ENCODE results near the gene NLRP9.

Gene NLRP9

GRCh38 chr19:55702131-55702627 lies 36.0 kb downstream of the NLRP9 start:
- DNase-seq, result no peak

- DNase-seq, result no peak
Observed at GRCh38 chr19:55700813-55701212, 37.4 kb downstream of the NLRP9 start.

- DNase-seq, result no peak
Observed at GRCh38 chr19:55699221-55699620, 39.0 kb downstream of the NLRP9 start.

- DNase-seq, result no peak
Observed at GRCh38 chr19:55698256-55698655, 39.9 kb downstream of the NLRP9 start.

- DNase-seq, result no peak
Observed at GRCh38 chr19:55697698-55698097, 40.5 kb downstream of the NLRP9 start.

DNA sequence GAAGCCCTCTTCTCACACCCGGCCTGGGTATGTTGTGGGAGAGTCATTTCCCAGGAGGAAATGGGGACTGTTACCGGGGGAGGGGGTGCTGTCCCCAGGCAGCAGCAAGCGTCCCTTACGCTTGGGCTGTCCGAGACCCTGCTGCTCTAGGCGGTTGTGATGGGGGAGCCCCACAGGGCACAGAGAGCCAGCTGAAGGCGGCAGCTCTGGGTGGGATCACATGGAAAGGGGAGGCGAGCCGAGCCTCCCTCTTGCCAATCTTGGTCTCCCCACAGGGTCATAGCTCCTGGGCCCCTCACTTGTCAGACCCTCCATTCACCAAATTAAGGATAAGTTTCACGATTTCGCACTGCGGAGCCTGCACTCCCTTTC lies 41.1 kb downstream of the NLRP9 start:
- no peak for DNase-seq

DNA sequence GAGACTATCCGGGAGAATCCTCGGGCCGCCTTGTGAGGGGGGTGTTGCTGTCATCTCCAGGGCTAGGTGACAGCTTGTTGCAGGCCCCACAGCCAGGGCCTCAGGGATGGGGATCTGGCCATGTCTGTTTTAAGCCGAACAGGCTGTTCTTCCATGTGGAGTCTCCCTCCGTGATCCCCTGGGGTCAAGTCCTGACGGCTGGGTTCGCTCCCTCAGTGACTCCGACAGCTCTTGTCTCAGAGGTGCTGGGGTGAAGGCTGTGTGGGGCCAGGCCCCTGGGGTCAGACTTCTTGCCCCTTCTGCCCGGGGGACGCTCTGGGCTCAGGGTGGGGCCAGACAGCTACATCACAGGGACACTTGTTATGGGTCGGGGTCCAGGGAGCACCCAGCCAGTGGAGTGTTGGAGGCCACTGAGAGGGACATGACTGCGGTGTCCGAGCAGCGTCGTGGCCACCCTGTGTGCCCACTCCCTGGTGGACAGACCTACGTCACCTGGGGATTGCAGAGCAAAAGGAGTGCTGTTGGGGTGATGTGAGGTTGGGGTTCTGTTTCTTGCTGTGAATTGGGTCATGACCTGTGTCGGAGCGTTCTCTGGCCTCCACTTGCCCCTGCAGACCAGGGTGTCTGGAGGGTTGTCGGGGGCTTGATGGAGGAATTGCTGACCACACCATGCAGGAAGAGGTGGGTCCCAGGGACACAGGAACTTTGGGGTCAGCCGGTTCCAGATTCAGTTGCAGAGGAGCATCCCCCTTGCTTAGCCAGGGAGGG lies 41.7 kb downstream of the NLRP9 start:
- DNase-seq, result no peak

- DNase-seq, result no peak
Observed at GRCh38 chr19:55695511-55696290, 42.5 kb downstream of the NLRP9 start.

- DNase-seq, result no peak
Observed at GRCh38 chr19:55694656-55695491, 43.3 kb downstream of the NLRP9 start.

DNA sequence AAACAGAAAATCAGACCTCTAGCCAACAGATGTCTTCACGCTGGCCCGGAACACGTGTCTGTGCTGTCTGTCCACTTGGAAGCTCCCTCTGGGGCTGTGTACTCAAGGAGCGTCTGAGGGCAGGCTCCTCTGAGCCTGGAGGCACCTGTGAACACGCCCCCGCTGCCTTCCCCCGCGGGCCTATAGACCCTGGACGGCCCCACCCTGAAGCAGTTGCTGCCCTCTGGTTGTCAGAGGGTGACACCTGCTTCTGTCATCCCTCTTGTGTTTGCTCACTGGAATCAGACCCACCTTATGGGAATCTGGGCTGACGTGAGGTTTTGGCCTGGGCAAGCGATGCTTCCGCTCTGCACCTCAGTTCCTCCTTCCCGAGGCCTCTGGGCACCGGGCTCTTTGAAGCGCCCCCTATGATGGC lies 44.0 kb downstream of the NLRP9 start:
- DNase-seq, result no peak

GRCh38 chr19:55693336-55693974 lies 44.7 kb downstream of the NLRP9 start:
- DNase-seq, result no peak

DNA sequence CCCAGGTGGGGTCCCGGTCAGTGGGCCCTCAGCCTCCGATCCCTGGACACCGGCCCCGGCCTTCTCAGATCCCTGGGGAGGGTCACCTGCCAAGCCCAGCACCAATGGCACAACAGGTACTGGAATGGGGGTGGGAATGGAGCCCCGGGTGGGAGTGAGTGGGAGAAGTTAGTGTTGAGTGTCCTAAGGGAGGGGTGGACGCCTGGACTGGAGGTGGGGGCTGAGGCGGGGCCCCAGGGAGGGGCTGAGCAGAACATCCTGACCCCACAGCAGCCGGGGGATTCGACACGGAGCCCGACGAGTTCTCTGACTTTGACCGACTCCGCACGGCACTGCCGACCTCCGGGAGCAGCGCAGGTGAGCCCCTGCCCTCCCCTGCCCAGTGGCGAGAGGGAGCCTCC lies 45.5 kb downstream of the NLRP9 start:
- DNase-seq, result no peak

DNA sequence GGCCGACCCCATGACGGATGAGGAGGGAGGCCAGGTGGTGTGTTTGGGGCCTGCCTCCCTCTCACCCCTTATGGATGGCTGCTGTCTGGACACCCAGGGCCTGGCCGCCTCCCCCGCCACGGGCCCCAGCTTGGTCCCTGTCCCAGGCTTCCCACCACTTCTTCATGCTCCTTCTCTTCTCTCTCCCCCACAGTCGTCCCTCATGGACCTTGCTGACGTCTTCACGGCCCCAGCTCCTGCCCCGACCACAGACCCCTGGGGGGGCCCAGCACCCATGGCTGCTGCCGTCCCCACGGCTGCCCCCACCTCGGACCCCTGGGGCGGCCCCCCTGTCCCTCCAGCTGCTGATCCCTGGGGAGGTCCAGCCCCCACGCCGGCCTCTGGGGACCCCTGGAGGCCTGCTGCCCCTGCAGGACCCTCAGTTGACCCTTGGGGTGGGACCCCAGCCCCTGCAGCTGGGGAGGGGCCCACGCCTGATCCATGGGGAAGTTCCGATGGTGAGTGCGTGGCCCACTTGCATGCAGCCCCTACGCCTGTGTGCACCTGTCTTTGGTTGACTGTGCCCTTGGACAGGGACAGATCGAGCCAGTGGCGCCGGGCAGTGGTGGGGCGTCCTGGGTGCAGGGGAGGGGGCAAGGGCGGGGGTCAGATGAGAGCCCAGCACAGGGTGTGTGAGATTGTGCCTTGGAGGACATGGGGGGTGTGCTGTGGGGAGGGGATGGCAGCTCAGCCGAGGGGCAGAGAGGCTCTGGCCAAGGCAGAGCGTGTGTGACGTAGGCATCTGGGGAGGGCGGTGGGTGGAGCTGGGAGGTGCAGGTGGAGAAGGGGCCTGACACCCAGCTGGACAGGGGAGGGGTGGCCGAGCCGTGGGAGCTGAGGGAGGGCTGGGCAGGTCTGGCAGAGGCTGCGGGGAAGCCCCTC lies 46.4 kb downstream of the NLRP9 start:
- DNase-seq, result no peak

GRCh38 chr19:55690769-55691545 lies 47.2 kb downstream of the NLRP9 start:
- no peak for DNase-seq

DNA sequence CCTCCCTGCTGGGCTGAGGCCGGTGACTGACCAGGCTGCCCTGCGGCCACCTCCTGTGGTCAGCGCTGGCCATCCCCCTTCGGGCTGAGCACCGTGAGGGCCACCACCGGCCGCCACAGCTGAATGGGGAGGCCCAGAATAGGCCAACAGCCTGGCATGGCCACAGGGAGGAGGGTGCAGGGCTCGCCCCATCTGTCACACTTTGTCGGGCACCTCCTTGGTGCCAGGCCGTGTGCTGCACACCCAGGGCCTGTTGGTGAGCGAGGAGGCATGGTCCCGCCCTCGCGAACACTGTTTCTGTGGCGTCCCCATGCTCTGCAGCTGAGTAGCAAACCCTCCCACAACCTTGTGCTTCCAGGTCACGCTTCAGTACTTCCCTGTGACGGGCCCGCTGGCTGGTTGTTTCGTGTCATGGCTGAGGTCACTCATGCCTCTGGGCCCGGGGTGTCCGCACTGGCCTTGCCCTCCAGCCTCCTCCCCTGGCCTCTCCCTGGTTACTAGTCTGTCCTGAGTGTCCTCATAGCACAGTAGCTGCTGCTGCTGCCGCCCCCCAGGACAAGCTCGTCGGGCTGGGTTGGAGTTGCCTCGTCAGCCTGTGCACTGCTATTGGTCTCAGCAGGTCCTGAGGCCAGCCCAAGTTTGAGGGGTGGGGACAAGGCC lies 48.0 kb downstream of the NLRP9 start:
- DNase-seq, result no peak

- DNase-seq, result no peak
Observed at GRCh38 chr19:55689411-55690108, 48.6 kb downstream of the NLRP9 start.

DNA sequence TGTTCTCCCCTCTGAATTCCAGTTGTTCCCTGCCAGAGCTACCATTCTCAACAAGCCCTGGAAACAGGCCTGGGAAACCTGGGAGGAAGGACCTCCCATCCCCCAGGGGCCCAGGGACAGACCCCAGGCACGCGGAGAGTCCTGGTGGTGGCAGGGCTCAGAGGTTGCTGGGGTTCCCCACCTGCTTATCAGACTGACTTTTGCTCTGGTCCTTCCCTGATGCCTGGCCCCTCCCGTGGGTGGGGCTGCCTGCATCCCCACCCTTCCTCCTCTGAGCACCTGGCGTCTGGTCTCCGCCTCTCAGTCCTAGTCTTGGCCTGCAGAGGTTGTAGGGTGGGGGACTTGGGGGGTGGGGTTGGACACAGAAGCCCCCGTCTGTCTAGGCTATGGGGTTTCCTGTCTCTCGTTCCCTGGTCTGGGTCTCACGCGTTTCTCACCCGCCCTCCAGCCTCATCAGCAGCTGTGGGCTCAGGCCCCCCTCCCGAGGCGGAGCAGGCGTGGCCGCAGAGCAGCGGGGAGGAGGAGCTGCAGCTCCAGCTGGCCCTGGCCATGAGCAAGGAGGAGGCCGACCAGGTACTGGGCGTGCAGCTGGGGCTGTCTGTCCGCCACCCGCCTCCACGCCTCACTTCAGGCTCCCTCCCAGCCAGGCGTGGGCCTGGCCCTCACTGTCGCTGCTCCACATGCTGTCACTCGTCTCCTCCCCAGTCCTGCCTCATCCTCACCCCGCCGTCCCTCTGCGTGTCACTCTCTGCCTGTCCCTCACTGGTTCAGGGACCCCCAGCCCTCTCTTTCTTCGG lies 49.6 kb downstream of the NLRP9 start:
- DNase-seq, result no peak

DNA sequence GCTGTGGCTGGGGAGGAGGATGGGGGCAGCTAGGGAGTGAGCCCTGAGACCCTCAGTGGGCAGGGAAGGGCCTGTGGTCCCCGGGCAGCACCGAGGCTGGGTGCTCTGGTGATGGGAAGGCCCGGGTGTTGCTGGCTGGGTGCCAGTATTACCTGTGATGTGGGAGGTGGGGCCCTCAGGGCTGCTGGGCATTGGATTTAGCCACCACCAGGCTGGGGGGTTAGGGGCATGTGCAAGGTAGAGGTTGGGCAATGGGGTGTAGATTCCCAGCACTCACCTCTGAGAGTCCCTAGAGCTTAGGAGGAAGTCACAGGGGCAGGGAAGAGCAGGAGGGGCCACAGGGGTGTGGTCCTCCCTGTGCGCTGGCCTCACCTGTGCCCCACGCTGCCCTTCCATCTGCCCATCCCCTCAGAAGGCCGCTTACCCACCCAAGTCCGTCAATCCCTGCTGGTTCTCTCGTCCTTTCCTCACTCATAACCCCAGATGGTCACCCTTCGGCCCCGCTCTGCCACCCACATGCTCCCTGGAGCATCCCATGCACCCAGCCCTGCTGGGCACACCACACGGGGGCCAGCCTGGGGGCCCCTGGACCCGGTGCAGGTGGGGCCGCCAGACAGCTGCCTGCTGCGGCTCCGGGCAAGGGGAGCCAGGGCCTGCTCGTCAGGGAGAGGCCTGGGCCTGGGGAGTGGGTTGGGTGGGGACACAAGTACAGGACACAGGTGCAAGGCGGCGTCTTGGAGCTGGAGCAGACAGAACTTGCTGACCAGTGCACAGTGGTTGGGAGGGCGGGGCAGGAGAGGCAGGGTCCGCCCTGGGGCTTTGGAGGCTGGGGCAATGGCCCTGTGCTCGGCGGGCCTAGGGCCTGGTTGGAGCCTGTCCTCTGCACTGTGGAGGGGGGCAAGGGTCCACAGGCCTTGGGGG lies 50.7 kb downstream of the NLRP9 start:
- no peak for DNase-seq
